ENCODE results near the gene SPG11.

The SPG11 gene

GRCh38 chr15:44596511-44597010 is 66.9 kb downstream of the SPG11 start:
- no peak overlapping the region for H3K9ac ChIP-seq (ENCODE audit: low read length)
- H3K4me2 ChIP-seq (ENCODE audit: low read depth, low read length, poor library complexity, severe bottlenecking): no peak overlapping the region
- H3K79me2 ChIP-seq (ENCODE audit: insufficient read depth, low read length): no peaks in the 10 kb centered on the region
- no peaks in the 10 kb centered on the region for H4K20me1 ChIP-seq (ENCODE audit: low read depth, low read length)
- no peak overlapping the region for H2AFZ ChIP-seq (ENCODE audit: low read depth, low read length, severe bottlenecking)
- no peak overlapping the region for H3K4me3 ChIP-seq (ENCODE audit: insufficient read depth, low read length, poor library complexity, severe bottlenecking)
- H3K27me3 ChIP-seq (ENCODE audit: low read length): no peaks in the 10 kb centered on the region
- H3K9me2 ChIP-seq (replicated peaks; ENCODE audit: insufficient read depth, low read length): no peaks in the 10 kb centered on the region
- H3F3A ChIP-seq (ENCODE audit: insufficient read depth): no peaks in the 10 kb centered on the region
- no peaks in the 10 kb centered on the region for H3K9me3 ChIP-seq (ENCODE audit: insufficient read depth, low read length)
- peaks cover 14% of the 10 kb centered on the region for H3K36me3 ChIP-seq (ENCODE audit: low read length)
- no peak overlapping the region for H3K27ac ChIP-seq (ENCODE audit: low read depth, low read length)
- no peak for TF ChIP-seq CTCF (IDR thresholded peaks at IDR 0.05; ENCODE audit: insufficient read depth, low read length, poor library complexity, severe bottlenecking)
- TF ChIP-seq EZH2phosphoT487 (conservative IDR thresholded peaks at IDR 0.05; ENCODE audit: low read length): no peak

- no peak overlapping the region for H3K9ac ChIP-seq (ENCODE audit: low read length)
- H3F3A ChIP-seq (ENCODE audit: insufficient read depth): no peaks in the 10 kb centered on the region
- no peaks in the 10 kb centered on the region for H3K9me3 ChIP-seq (ENCODE audit: insufficient read depth, low read length)
- no peak overlapping the region for H3K4me2 ChIP-seq (ENCODE audit: low read depth, low read length, poor library complexity, severe bottlenecking)
- no peaks in the 10 kb centered on the region for H3K9me2 ChIP-seq (replicated peaks; ENCODE audit: insufficient read depth, low read length)
- H4K20me1 ChIP-seq (ENCODE audit: low read depth, low read length): no peaks in the 10 kb centered on the region
- TF ChIP-seq EZH2phosphoT487 (conservative IDR thresholded peaks at IDR 0.05; ENCODE audit: low read length): no peak
- H3K36me3 ChIP-seq (ENCODE audit: low read length): peaks cover 20% of the 10 kb centered on the region
- H3K79me2 ChIP-seq (ENCODE audit: insufficient read depth, low read length): no peaks in the 10 kb centered on the region
- no peak overlapping the region for H3K4me3 ChIP-seq (ENCODE audit: insufficient read depth, low read length, poor library complexity, severe bottlenecking)
- no peak overlapping the region for H3K27ac ChIP-seq (ENCODE audit: low read depth, low read length)
- H2AFZ ChIP-seq (ENCODE audit: low read depth, low read length, severe bottlenecking): no peak overlapping the region
- no peaks in the 10 kb centered on the region for H3K27me3 ChIP-seq (ENCODE audit: low read length)
Observed at GRCh38 chr15:44595656-44596510, 67.6 kb downstream of the SPG11 start.

- Histone ChIP-seq H3K36me3 (ENCODE audit: low read length) (peaks cover 25% of the 10 kb centered on the region), H3K9me3 (ENCODE audit: insufficient read depth, low read length) (no peaks in the 10 kb centered on the region), H3F3A (ENCODE audit: insufficient read depth) (no peaks in the 10 kb centered on the region), H3K79me2 (ENCODE audit: insufficient read depth, low read length) (no peaks in the 10 kb centered on the region), H4K20me1 (ENCODE audit: low read depth, low read length) (no peaks in the 10 kb centered on the region), H3K4me3 (ENCODE audit: insufficient read depth, low read length, poor library complexity, severe bottlenecking) (no peak overlapping the region), H3K27me3 (ENCODE audit: low read length) (no peaks in the 10 kb centered on the region), H3K9me2 (replicated peaks; ENCODE audit: insufficient read depth, low read length) (no peaks in the 10 kb centered on the region), H2AFZ (ENCODE audit: low read depth, low read length, severe bottlenecking) (no peak overlapping the region), H3K9ac (ENCODE audit: low read length) (no peak overlapping the region), H3K27ac (ENCODE audit: low read depth, low read length) (no peak overlapping the region), H3K4me2 (ENCODE audit: low read depth, low read length, poor library complexity, severe bottlenecking) (no peak overlapping the region)
- TF ChIP-seq EZH2phosphoT487 (conservative IDR thresholded peaks at IDR 0.05; ENCODE audit: low read length): no peak
- TF ChIP-seq CTCF (IDR thresholded peaks at IDR 0.05; ENCODE audit: insufficient read depth, low read length, poor library complexity, severe bottlenecking): no peak
Observed at GRCh38 chr15:44595246-44595645, 68.2 kb downstream of the SPG11 start.
